SK-N-SH (cell line): Measurements from ENCODE around the gene PEX13. TPM values are rescaled to one million over a fixed set of nuclear protein-coding genes. Genes with fewer than 3 reads are reported as not detected.

ENCODE experiments used
- CTCF ChIA-PET: fragments of 300-600, 350-600 bp; formaldehyde crosslinking; extraction: SDS; loops from one replicate; lab custom pipeline; 2021; lab: Yijun Ruan, JAX
- POLR2A ChIA-PET: fragments of 350-600 bp; sonication (Branson Sonifier 250); formaldehyde crosslinking; extraction: SDS; loops from one replicate; lab custom pipeline; 2020; ENCODE audit warnings: antibody characterized with exemption, inconsistent platforms; lab: Yijun Ruan, JAX
- DNase-seq: peaks from one replicate; pipeline ENCODE4 v3.0.0; 2012
- H2AFZ ChIP-seq: fragments of 200-600 bp; sonication (generic); 2 replicates; pipeline ENCODE4 v1.8.1; 2016; ENCODE audit warnings: antibody characterized with exemption, mild to moderate bottlenecking, low read depth
- H3F3A ChIP-seq: fragments of 200-600 bp; sonication (generic); replicated peaks from 2 replicates; pipeline ENCODE3; 2016; ENCODE audit warnings: antibody characterized with exemption, mild to moderate bottlenecking; ENCODE audit not compliant: insufficient read depth
- H3K27ac ChIP-seq, 2 experiments: fragments of 200-500 bp in 1 of 2; fragments of 200-600 bp in 1 of 2; sonication (Bioruptor generic) in 1 of 2; sonication (generic), shearing (Covaris generic) in 1 of 2; 2 replicates each; pipeline versions ENCODE4 v1.5.1 to v1.6.1; 2014 to 2016; ENCODE audit warnings: low read depth in 2 of 2, inconsistent platforms in 1 of 2, low read length in 1 of 2, mild to moderate bottlenecking in 1 of 2, mixed read lengths in 1 of 2
- H3K27me3 ChIP-seq: fragments of 200-600 bp; sonication (generic), shearing (Covaris generic); 2 replicates; pipeline ENCODE4 v1.6.1; 2016; ENCODE audit warnings: mixed run types; ENCODE audit not compliant: insufficient read depth
- H3K36me3 ChIP-seq, 2 experiments: fragments of 200-500 bp in 1 of 2; fragments of 200-600 bp in 1 of 2; sonication (Bioruptor generic) in 1 of 2; sonication (generic) in 1 of 2; replicated peaks in 1 of 2; 2 replicates each; pipeline versions ENCODE3 to v1.5.1; 2014 to 2016; ENCODE audit warnings: low read length in 1 of 2, mild to moderate bottlenecking in 1 of 2; ENCODE audit not compliant: insufficient read depth in 2 of 2, control insufficient read depth in 1 of 2
- H3K4me1 ChIP-seq, 2 experiments: fragments of 200-500 bp in 1 of 2; fragments of 200-600 bp in 1 of 2; sonication (Bioruptor generic) in 1 of 2; sonication (generic), shearing (Covaris generic) in 1 of 2; 2 replicates each; pipeline versions ENCODE4 v1.5.1 to v1.6.1; 2014 to 2016; ENCODE audit warnings: low read depth in 1 of 2, low read length in 1 of 2, mixed run types in 1 of 2; ENCODE audit not compliant: insufficient read depth in 2 of 2, control insufficient read depth in 1 of 2
- H3K4me2 ChIP-seq: fragments of 200-600 bp; sonication (generic), shearing (Covaris generic); 2 replicates; pipeline ENCODE4 v1.6.1; 2017; ENCODE audit warnings: mixed run types
- H3K4me3 ChIP-seq, 2 experiments: fragments of 200-500 bp in 1 of 2; fragments of 200-600 bp in 1 of 2; sonication (Bioruptor generic) in 1 of 2; sonication (generic), shearing (Covaris generic) in 1 of 2; 2 replicates each; pipeline versions ENCODE4 v1.5.1 to v1.8.1; 2014 to 2016; ENCODE audit warnings: low read depth in 2 of 2, inconsistent platforms in 1 of 2, low read length in 1 of 2, mild to moderate bottlenecking in 1 of 2, mixed read lengths in 1 of 2, moderate library complexity in 1 of 2
- H3K79me2 ChIP-seq: fragments of 200-600 bp; sonication (generic); 2 replicates; pipeline ENCODE4 v1.8.1; 2017; ENCODE audit warnings: mild to moderate bottlenecking; ENCODE audit not compliant: insufficient read depth
- H3K9ac ChIP-seq: fragments of 200-600 bp; sonication (generic); 2 replicates; pipeline ENCODE4 v1.6.1; 2017; ENCODE audit warnings: mixed run types
- H3K9me2 ChIP-seq: fragments of 200-600 bp; sonication (generic); 2 replicates; pipeline ENCODE4 v1.6.1; 2017; ENCODE audit warnings: mixed run types
- H3K9me3 ChIP-seq: fragments of 200-600 bp; sonication (generic); 2 replicates; pipeline ENCODE4 v1.6.1; 2017; ENCODE audit warnings: mixed run types, mild to moderate bottlenecking, moderate library complexity
- H4K20me1 ChIP-seq: fragments of 200-600 bp; sonication (generic); 2 replicates; pipeline ENCODE4 v1.6.1; 2017; ENCODE audit warnings: mild to moderate bottlenecking, mixed run types; ENCODE audit not compliant: insufficient read depth
- CHD2 ChIP-seq: fragments of 150-350 bp; IDR thresholded peaks from 2 replicates; pipeline ENCODE4 v1.6.1; 2018; ENCODE audit warnings: low read length; ENCODE audit not compliant: partially characterized antibody
- EZH2phosphoT487 ChIP-seq: fragments of 200-600 bp; sonication (generic); IDR thresholded peaks from 2 replicates; pipeline ENCODE4 v1.6.1; 2017; ENCODE audit warnings: low read depth, mixed run types, mild to moderate bottlenecking, antibody characterized with exemption, moderate library complexity, borderline replicate concordance
- FOSL2 ChIP-seq: IDR thresholded peaks from 2 replicates; pipeline ENCODE4 v1.4.0; 2012; ENCODE audit warnings: low read depth, mild to moderate bottlenecking, moderate library complexity, borderline replicate concordance
- FOXM1 ChIP-seq: IDR thresholded peaks from 2 replicates; pipeline ENCODE4 v1.4.0; 2012; ENCODE audit warnings: low read depth, mild to moderate bottlenecking
- IRF3 ChIP-seq: fragments of 150-350 bp; IDR thresholded peaks from 2 replicates; pipeline ENCODE4 v1.6.1; 2016; ENCODE audit warnings: mild to moderate bottlenecking, low read depth, low read length
- MEF2A ChIP-seq: IDR thresholded peaks from 2 replicates; pipeline ENCODE4 v1.4.0; 2012; ENCODE audit warnings: low read depth, borderline replicate concordance
- NFIC ChIP-seq: IDR thresholded peaks from 2 replicates; pipeline ENCODE4 v1.4.0; 2012; ENCODE audit warnings: borderline replicate concordance
- PBX3 ChIP-seq: IDR thresholded peaks from 2 replicates; pipeline ENCODE4; 2012
- RAD21 ChIP-seq: IDR thresholded peaks from 2 replicates; pipeline ENCODE4 v1.6.1; 2012; ENCODE audit warnings: mild to moderate bottlenecking, low read length
- RCOR1 ChIP-seq: fragments of 150-350 bp; IDR thresholded peaks from 2 replicates; pipeline ENCODE4 v1.6.1; 2017; ENCODE audit warnings: antibody characterized with exemption, low read length
- TCF12 ChIP-seq: IDR thresholded peaks from 2 replicates; pipeline ENCODE4 v1.4.0; 2012
- TEAD4 ChIP-seq: IDR thresholded peaks from 2 replicates; pipeline ENCODE4 v1.4.0; 2012; ENCODE audit warnings: mild to moderate bottlenecking, borderline replicate concordance; ENCODE audit not compliant: insufficient read depth
- YY1 ChIP-seq: IDR thresholded peaks from 2 replicates; pipeline ENCODE4 v1.4.0; 2012; ENCODE audit warnings: low read depth, mild to moderate bottlenecking
- WGBS: methylation state at CpG from one replicate; pipeline ENCODE4 v1.1.6; 2017; ENCODE audit warnings: low lambda C conversion rate; 5-methylcytosine and 5-hydroxymethylcytosine counted together
- polyA plus RNA-seq, 3 experiments: library from polyadenylated mRNA; depleted of rRNA; stranded (reverse); fragments of >200 nt; gene quantifications; 2 replicates each; pipeline ENCODE4 v1.2.3, GENCODE V29; 2012
- TF ChIP-seq, protein P1 (sequence below): IDR thresholded peaks from 2 replicates; pipeline ENCODE4 v1.4.0; 2012; ENCODE audit warnings: low read depth, borderline replicate concordance
- TF ChIP-seq, protein P2 (sequence below): fragments of 200-600 bp; sonication (generic); IDR thresholded peaks from 2 replicates; pipeline ENCODE4 v1.6.1; 2017; ENCODE audit warnings: antibody characterized with exemption, mild to moderate bottlenecking, moderate library complexity

The PEX13 gene
- polyA plus RNA-seq, 1 of the 3 experiments (the other 2 are of a cell fraction), result 10.3 TPM

DNA sequence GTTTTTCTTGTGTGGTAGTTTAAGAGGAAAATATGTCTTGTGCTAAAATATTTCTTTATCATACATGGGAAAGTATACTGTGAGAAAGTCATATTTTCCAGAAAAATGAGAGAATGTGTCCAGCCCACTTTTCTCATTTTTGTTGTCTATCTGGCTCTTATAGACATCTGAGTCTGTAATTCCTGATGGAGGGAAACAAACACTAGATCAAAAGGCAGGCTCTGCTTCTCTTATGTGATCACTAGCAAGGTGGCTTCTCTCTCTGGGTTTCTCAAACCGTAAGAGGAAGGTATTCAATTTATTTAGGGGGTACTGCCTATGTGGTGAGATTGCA is 40.0 kb upstream of the PEX13 start:
- H3K79me2 ChIP-seq, result no peaks in the 10 kb centered on the region
- TF ChIP-seq TEAD4, result no peak
- TF ChIP-seq FOXM1, result no peak
- TF ChIP-seq RAD21, result no peak
- no peak for TF ChIP-seq CHD2
- no peak for TF ChIP-seq NFIC
- no peak for TF ChIP-seq PBX3
- no peak for TF ChIP-seq FOSL2
- TF ChIP-seq, protein P1, sequence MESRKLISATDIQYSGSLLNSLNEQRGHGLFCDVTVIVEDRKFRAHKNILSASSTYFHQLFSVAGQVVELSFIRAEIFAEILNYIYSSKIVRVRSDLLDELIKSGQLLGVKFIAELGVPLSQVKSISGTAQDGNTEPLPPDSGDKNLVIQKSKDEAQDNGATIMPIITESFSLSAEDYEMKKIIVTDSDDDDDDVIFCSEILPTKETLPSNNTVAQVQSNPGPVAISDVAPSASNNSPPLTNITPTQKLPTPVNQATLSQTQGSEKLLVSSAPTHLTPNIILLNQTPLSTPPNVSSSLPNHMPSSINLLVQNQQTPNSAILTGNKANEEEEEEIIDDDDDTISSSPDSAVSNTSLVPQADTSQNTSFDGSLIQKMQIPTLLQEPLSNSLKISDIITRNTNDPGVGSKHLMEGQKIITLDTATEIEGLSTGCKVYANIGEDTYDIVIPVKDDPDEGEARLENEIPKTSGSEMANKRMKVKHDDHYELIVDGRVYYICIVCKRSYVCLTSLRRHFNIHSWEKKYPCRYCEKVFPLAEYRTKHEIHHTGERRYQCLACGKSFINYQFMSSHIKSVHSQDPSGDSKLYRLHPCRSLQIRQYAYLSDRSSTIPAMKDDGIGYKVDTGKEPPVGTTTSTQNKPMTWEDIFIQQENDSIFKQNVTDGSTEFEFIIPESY, result no peak
- TF ChIP-seq YY1, result no peak
- no peak for TF ChIP-seq TCF12
- no peak for TF ChIP-seq RCOR1
- no peak for TF ChIP-seq IRF3
- TF ChIP-seq, protein P2, sequence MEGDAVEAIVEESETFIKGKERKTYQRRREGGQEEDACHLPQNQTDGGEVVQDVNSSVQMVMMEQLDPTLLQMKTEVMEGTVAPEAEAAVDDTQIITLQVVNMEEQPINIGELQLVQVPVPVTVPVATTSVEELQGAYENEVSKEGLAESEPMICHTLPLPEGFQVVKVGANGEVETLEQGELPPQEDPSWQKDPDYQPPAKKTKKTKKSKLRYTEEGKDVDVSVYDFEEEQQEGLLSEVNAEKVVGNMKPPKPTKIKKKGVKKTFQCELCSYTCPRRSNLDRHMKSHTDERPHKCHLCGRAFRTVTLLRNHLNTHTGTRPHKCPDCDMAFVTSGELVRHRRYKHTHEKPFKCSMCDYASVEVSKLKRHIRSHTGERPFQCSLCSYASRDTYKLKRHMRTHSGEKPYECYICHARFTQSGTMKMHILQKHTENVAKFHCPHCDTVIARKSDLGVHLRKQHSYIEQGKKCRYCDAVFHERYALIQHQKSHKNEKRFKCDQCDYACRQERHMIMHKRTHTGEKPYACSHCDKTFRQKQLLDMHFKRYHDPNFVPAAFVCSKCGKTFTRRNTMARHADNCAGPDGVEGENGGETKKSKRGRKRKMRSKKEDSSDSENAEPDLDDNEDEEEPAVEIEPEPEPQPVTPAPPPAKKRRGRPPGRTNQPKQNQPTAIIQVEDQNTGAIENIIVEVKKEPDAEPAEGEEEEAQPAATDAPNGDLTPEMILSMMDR, result no peak
- no peak for TF ChIP-seq EZH2phosphoT487
- no peak for TF ChIP-seq MEF2A
- DNase-seq, result no peak

More for the DNA sequence above, 40.0 kb upstream of the PEX13 start:
- Histone ChIP-seq H3F3A (no peaks in the 10 kb centered on the region), H2AFZ (no peak overlapping the region), H3K9me3 (no peaks in the 10 kb centered on the region), H3K4me1 (no peaks in the 10 kb centered on the region; a peak in 1 of 4 replicates), H4K20me1 (no peaks in the 10 kb centered on the region), H3K9me2 (no peaks in the 10 kb centered on the region), H3K36me3 (no peaks in the 10 kb centered on the region), H3K27ac (no peak overlapping the region), H3K27me3 (no peaks in the 10 kb centered on the region), H3K4me2 (no peak overlapping the region), H3K4me3 (no peak overlapping the region), H3K9ac (no peak overlapping the region)
- CTCF ChIA-PET, result interaction anchor here (2.2 kb wide), 1 partner anchor 21 kb away, joined by 8 read pairs; no protein-coding TSS in a partner anchor
- POLR2A ChIA-PET, result no interaction called here
- WGBS, result 95% methylated on average over 1 of the region's 1 CpG
